NOMO-1 treated with DMSO at 0.1 percent for 48 hours (cell line): ENCODE data around the gene CPXM2.

Experiments
- DNase-seq: peaks from one replicate; lab custom pipeline; 2025; ENCODE audit not compliant: unreplicated experiment; lab: John Stamatoyannopoulos, UW

Gene CPXM2

DNA sequence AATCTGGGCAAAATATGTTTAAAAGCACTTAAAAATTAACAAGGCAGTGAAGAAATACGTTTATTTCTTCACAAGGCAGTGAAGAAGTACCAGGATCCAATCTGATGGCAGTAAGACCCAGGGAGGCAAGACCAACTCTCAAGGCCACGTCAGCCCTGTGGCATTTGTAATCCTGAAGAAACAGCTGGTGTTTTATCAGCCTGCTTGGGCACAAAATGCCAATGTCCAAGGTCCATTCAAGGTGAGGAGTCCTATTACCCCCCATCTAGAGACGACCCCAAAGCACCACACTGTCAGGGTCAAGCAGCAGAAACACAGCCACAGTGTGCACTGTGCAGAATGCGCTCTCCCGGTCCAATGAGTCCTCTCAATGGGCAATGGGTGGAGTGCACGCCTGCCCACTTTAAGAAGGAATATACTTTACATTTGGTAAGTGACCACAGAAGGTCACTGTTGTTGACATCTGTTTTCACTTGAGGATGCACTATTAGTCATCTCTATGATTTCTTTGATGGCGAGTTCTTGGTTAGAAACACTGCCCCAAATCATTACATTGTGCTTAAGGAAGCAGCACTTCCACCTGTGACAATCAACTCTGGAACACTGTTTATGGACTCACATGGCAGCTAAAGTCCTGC is 12.8 kb downstream of the CPXM2 start:
- DNase-seq: no peak

DNA sequence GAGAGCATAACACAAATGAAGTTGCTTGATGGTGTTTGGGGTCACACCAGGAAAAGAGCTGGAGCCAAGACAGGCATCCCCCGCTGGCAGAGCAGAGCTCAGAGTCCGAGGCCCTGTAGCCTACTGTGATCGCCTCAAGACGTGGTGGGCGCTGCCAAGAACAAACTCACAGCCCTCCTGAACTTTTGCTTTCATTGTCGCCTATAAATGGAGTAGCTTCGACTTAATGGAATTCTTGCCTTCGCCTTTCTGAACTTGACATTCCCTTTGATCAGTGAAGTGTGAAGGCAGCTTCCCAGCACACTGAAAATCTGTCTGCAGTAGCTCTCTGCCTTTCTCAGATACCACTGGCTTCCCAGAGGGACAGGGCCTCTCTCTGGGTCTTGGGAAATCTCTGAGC is 21.3 kb downstream of the CPXM2 start:
- DNase-seq: no peak

DNA sequence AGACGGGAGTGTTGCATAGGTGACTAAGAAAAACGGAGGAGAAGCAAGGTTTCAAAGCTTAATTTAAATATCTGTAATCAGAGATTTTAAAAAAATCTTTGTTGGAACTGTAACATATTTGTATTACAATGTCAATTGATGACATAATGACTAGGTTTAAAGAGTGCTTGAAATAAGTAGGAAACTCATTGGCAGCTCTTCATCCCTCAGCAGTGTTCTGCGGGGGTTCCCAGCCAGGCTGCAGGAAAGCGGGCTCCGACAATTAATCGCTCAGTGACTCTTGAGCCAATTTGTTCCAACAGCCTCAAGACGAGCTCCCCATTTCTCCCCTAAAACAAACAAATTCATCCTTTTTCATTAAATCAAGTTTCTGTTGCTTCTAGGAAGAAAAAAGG is 22.6 kb downstream of the CPXM2 start:
- DNase-seq: no peak

DNA sequence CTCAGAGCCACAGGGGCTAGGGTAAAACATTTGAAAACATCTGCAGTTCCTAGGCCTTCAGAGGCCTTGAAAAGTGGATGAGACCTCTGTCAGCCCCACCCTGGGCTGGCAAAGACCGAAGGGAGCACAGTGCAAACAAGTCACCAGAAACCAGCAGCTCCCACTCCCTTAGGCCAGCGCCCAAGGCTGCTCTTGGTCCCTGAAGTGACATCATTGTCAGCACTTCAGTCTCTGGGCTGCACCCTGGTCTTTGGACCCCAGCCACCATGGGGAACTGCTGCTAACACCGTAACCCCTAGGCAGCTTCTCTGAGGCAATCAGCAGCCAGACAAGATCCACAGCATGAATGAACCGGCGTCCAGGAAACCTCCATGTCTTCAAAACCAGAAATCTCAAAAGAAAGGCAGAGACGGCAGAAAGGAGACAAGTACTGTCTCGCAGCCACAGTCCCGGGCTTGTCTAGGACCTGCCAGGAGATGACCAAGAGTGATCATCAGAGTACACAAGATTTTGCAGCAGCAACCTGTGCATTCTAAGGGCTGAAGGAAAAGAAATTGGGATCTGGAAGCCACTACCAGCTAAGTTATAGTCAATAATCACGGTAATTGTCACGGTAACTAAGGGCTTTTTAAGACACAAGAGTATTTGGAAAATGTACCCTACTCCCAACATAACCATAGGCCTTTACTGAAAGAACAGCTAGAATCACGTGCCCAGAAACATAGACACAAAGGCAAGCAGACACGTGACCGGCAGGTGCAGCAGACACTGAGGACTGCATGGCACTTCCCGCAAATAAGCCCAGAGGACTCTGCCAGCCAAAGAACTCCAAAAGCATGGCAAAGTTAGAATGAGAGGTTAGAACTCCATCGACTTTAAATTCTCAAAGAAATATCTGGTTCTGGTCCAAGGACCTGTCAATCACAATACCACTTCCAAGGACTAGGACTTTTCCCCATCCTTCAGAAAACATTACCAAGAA is 23.3 kb downstream of the CPXM2 start:
- no peak for DNase-seq

DNA sequence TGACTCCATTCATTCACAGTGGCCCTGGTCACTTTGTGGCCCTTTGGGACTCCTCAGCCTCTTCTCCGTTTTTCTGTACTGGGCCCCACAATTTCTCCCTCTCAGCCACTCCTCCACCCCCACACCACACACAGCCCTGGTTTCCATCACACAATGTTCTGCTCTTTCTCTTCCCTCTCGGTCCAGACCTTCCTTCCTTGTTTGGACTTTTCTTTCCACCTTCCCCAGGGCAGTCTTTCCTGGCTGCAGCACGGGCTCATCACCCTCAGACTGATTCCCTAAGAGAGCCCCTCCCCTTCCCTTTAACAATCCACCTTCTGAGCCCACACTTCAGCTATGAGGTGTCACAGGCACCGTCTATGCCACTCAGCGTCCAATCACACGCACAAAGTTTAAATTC is 25.7 kb downstream of the CPXM2 start:
- no peak for DNase-seq

DNA sequence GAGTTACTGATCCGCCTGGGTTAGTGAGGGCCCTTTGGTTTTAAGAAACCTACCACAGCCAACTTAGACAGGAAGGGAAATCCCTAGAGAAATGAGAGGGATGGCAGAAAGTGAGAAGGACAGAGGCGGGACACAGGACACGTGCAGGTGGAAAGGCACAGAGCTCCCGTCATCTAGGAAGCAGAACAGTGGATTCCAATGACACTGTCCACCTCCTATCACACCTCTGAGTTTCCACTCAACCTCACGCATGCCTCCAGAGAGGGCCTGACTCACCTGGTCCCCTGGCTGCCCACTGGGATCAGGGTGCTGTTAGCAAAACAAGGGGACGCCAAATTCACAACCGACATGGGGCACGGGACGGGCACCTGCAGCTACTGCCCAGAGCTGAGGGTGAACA is 26.3 kb downstream of the CPXM2 start:
- no peak for DNase-seq

DNA sequence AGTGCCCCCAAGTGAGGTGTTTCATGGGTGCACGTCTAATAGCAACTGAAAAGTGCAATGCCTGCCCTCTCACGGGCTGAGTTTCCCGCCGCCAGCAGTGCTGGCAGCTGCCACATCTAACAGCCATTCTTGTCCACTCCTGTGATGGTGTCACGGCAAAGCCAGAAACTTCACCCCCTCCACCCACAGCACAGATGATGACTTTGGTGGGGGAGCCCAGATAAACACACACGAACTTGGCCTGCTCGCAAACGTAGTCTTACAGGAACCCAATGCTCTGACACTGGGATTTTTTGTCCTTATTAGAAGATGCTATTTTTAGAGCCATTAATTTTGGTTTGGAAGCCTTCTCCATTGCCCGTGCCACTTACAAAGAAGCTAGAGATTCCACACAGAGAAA is 26.7 kb downstream of the CPXM2 start:
- DNase-seq: no peak

DNA sequence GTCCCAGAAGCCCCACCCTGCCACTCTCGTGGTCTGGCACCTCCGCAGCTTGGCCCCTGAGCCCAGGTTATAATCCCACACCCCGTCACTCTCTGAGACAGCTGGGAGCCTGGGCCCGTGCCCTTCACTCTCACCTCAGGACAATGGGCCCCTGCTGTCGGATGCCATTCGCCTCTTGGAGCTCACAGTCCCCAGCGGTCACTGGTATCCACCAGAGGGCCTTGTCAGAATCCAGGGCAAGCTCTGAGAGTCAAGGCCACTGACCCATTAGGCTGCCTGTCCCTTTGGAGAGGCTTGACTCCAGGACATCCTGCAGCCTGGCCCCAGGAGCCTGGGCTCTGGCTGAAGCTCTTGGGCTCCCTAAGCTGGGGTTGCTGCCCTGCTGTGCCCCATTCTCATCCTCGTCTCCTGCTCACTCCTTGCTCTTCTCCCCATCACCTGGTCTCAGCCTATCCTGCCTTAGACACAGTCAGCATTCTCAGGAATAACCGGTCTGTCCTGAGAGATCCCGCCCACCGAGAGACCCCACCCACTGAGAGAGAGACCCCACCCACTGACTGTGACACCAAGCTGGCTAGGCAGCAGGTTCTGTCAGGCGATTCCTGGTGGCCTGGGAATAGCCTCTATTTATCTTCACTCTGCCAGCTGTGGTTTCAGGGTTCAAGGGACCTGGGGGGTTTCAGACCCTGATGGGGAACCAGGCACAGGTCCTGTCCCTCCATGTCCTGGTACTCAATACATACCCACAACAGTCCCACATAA is 27.7 kb downstream of the CPXM2 start:
- no peak for DNase-seq

DNA sequence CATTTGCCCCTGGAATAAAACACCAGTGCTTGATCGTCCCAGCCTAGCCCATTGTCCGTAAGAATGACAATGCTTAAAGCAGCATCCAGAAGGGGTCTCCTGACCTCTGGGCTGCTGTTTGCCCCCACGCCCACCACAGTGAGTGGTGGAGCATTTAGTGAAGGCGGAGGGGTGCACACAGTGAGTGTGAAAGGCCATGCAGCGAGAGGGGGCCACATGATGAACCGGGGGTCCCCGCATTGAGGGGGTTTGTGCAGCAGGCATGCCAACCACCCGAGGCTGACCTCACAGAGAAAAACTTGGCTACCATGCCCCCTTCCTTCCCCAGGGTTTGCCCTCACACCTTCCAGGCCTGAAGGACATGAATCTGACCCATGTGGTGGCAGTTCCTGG is 28.4 kb downstream of the CPXM2 start:
- no peak for DNase-seq

DNA sequence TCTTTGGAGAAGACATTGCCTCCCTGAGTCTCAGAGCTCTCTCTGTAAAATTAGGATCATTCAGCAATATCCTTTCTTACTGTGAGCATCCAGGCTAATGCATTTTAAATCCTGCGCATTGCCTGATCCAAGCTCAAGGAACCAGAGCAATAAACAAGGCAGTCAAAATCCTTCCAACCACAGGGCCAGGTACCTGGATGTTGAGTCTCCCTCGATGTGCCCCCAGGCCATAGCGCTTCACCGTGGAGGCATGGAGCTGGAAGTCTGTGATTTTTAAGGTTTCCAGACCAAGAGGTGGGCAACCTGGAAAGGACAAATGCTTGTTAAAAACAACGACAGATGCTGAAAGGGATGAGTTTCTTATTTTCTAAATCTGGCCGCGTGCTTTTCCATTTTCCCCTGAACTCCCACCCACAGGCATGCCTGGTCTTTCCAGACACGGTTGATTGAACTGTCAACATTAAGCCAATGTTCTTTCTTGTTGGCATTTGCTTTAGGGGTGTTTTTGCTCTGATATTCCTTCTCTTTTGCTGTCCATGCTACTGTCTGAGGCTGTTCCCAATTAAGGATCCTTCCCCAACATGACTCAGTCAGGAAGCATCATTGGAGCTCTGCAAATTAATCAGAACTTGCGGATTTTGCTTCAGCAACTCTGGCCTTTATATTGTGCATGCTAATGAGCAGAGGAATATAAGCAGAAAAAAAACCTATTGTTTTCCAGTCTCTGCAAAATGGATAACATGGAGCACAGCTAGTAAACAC is 29.0 kb downstream of the CPXM2 start:
- DNase-seq: no peak

DNA sequence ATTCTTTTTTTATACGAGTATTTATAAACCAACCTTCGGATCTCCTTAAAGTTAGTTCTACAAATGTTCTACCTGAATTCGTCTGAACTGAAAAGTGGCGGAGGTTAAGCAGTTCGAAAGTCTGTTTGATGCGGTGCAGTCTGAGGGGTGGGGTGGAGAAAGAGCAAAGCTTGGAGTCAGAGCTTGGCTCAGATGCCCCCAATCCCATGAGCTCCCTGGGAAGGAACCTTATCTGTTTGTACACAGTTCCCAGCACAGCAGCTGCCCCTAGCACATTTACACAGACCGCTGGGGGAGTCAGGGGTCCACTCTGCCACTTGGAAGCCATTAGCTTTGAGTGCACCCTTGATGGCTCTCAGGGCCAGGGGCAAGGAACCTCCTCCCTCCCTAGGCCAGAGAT is 30.8 kb downstream of the CPXM2 start:
- no peak for DNase-seq

DNA sequence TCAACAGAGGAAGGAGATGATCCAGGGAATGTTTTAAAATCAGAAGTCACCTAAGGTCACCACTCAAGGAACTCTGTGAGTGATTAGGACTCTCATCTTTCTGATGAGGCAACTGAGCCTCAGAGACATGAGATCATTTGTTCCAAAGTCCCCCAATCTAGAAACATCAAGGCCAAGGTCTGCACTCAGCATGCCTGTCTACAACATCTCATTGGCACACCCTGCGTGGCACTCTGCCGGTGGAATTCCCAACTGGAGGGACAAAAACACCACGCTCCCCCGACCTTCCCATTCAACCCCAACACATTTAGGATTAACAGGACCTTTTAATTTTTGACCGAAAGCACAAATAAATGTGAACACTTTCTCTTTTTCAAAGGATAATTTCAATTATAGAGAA is 31.4 kb downstream of the CPXM2 start:
- no peak for DNase-seq

DNA sequence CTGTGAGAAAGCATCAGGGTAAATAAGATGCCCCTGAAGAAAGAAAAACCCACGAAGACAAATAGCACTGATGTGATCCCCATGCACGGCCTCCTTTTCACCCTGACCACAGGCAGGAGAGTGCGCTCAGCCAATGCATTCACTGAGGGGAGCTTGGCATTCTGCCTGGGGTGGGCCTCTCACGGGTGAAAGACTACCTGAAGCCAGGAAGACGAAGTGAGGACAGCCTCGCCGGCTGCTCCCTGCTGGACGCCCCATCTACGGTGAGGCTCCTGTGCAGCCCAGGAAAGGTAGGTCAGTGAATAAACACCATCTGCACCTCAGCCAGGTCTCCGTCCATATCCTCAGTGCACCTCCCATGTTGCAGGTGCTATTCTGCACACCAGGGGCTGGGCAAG is 32.0 kb downstream of the CPXM2 start:
- no peak for DNase-seq

DNA sequence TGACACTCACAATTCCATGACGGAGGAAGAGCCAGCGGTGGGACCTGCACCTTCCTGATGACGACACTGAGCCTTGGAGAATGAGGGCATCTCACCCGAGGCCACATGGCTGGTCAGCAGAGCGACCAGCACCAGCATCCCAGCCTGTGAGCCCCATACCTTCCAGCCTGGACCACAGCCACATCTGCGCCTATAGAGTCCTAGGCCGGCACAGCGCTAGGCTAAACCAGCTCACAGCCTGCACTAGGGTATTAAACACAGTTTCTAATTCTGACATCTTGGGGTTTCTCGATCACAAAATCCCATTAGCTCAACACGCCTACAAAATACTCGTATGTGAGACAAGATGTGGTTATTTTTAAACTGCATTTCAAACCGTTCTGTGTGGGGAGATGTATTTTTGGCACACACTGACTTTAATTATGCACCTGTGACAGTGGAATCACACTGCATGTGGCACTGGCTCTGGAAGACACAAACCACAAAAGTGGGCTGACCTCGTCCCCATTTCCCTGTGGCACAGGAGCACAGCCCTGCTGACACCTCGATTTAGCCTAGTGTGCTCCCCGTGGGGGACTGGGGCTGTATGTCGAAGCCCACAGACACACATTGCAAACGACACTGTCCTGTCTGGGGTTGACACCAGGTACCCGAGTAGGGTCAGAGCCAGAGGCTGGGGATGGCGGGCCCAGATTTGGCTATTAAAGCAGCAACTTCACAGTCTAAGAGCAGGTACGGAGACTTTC is 32.5 kb downstream of the CPXM2 start:
- DNase-seq: no peak

DNA sequence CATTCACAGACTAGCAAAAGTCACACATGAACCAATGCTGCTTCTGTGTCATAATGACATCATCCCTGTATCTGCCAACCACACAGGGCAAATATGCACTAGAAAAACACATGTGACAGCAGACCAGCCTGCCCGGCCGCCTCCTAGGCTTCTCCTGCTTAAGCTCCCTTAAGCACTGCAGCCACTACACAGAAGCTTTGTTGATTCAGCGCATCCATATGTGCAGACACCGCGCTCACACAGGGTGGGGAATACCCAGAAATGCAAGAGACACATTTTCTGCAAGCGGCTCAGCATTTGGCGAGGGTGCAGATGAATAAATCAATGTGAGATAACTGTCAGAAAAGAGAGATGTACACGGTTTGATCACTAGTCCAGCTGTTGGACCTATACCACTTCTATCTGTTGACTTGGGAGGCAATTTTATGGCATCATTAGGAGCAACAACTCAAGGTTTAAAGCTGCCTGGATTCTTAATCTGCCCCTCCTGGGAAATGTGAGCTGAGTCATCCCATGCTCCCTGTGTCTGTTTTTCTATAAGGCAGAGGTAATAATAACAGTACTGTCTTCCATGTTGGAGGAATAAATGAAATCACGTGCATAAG is 33.4 kb downstream of the CPXM2 start:
- no peak for DNase-seq

DNA sequence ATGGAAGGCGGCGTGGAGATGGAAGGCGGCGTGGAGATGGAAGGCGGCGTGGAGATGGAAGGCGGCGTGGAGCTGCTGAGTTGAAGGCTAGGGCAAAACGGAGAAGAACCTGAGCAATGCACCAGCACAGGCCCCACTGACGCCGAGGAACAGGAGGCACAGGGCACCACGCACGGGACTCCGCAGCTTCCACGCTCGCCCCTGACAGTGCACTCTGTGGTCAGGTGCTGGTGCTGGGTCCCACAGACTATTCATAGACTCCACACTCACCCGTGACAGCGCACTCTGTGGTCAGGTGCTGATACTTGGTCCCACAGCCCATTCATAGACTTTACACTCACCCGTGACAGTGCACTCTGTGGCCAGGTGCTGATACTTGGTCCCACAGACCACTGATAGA is 34.0 kb downstream of the CPXM2 start:
- DNase-seq: no peak

DNA sequence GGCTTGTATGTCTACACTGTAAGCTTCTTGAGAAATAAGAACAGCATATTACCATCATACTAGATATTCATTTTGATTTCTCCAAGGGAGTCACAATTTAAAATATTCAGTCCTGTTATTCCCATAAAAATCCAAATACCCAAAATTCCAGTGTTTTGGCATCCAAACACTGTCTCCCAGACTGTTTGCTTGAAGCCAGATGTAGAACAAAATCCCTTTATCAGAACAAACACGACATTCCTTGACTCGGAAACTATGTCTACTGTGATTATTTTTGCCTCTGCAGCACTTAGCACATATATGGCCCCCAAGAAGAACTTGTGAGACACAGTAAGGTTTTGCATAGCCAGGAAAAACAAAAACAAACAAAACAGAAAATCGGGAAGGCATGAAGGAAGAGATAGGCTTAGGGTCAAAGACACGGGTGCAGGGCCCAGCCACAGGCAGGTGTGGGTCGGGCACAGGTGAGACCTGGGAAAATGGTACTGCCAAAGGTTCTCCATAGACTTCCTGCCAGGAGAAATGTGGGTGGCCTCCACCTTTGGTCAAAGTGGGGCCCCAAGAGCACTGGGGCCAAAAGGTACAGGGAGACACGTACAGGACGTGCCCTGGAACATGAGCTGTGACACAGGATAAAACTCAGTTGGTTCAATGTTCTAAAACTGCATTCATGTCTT is 36.5 kb downstream of the CPXM2 start:
- DNase-seq: no peak

DNA sequence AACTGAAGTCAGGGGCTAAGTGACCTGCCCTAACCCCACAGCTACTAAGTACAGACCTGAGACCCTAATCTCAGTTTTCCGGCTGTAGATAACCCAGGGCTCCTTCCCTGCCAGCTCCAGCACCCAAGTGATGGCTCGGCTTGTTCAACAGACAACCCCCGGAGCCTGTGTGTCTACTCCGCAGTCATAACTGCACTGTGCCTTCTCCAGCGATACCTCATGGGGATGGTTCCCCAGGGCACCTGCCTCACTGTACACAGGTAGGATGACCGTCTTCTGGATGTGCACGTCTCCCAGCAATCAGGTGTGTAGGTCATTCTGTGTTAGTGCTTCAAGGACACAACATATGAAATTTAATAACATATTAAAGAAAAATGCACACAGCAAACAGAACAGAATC is 37.1 kb downstream of the CPXM2 start:
- DNase-seq: no peak

DNA sequence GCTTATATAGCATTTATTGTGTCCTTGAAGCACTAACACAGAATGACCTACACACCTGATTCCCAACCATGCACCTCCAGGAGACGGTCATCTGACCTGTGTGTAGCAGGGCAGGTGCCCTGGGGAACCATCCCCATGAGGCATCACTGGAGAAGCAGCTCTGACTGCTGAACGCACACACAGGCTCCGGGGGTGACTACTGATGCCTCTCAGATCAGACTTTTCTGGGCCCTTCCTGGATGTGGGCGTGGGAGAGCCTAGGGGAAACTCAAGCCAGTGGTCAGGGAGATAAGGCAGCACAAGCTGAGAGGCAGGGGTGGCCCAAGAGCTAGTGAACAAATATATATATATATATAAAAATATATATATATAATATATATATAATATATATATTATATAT is 37.6 kb downstream of the CPXM2 start:
- no peak for DNase-seq
